Measurements from ENCODE around the gene CMYA5. TPM values are rescaled to one million over a fixed set of nuclear protein-coding genes. Genes with fewer than 3 reads are reported as not detected.
"Not testable (repeated sequence)": the region's sequence is repeated elsewhere in the genome, so short reads cannot be mapped to it uniquely, and the experiment has no call there.

The CMYA5 gene
- total RNA-seq, 1 donor from 2014 or later, result 886 TPM

- intact Hi-C loops (cut with DNase I), result loop anchor here (10.0 kb wide), 1 partner anchor 387 kb away; no protein-coding TSS in a partner anchor
- ATAC-seq (peak; percentile 75), DNase-seq (ENCODE audit: missing footprints) (no peak)
These were observed 7.9 kb downstream of the CMYA5 start for GRCh38 chr5:79697222-79698170.

DNA sequence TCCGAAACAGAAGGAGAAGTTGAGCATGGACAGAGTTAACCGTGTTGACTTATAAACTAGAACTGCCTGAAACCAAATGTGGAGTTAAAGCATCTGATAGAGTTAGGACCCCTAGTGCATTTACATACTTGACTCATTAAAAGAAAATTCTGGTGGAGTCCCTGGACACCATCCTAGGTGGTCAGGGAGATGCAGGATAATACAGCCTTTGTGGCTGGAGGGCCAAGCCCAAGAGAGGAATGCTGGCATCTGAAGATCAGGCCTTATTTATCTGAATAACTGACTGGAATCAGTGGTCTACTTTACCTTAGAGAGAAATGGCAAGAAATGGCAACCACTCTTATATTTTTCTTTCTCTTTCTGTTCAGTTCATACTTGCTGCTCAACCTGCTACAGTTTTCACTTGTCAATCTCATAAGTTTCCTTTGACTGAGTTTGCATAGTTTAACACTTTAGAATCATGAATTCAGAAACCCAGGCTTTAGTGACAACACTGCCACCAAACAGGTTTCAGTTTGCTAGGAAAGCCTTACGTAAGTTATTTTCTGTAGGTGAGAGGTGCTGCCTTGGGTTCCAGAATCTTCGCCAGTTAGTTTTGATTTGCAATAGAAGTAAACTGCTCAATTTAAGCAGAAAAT is 10.2 kb downstream of the CMYA5 start:
- no peak for DNase-seq (ENCODE audit: missing footprints)
- intact Hi-C loops (cut with DNase I), result loop anchor here (5.0 to 10.0 kb wide), 2 partner anchors 157 to 385 kb away; no protein-coding TSS in a partner anchor
- no peak for ATAC-seq

GRCh38 chr5:79702606-79703380 is 13.2 kb downstream of the CMYA5 start:
- intact Hi-C loops (cut with DNase I), result loop anchor here (5.0 kb wide), 1 partner anchor 155 kb away; no protein-coding TSS in a partner anchor
- ATAC-seq, result no peak
- DNase-seq (ENCODE audit: missing footprints), result no peak

DNA sequence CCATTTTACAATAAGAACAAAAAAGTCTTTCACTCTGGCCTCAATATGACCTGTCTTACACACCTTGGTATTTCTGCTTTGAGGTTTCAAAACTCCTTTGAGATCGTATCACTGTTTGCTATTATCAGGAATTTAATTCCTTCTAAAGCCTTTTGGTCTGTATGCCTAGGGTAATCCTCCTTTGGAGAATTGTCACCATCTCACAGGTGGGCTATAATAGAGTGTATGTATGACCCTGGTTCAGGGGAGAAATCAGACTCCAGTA is 13.7 kb downstream of the CMYA5 start:
- no peak for ATAC-seq
- intact Hi-C loops (cut with DNase I), result loop anchor here (5.0 kb wide), 1 partner anchor 154 kb away; no protein-coding TSS in a partner anchor
- no peak for DNase-seq (ENCODE audit: missing footprints)

GRCh38 chr5:79704553-79704952 is 14.9 kb downstream of the CMYA5 start:
- ATAC-seq, result no peak
- intact Hi-C loops (cut with DNase I), result loop anchor here (5.0 kb wide), 1 partner anchor 153 kb away; no protein-coding TSS in a partner anchor
- DNase-seq (ENCODE audit: missing footprints), result no peak

DNA sequence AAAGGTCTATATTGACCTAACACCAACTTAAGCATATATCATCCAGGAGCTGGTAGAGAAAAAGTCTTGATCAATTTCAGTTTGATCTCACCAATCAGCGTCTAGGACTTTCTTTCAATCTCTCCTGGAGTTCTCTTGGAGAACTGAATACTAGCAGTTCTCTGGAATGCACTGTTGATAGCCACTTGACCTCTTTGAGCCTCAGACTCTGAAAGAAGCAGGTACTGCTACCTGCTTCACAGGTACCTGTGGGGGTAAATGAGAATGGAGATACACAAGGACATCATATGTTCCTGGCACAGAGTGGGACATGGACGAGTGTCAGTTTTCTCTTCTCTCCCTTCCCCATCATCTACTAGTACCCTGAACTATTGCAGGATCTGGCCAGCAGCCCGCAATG is 16.0 kb downstream of the CMYA5 start:
- DNase-seq (ENCODE audit: missing footprints) (no peak), ATAC-seq (no peak)
- intact Hi-C loops (cut with DNase I), result no loop called here

DNA sequence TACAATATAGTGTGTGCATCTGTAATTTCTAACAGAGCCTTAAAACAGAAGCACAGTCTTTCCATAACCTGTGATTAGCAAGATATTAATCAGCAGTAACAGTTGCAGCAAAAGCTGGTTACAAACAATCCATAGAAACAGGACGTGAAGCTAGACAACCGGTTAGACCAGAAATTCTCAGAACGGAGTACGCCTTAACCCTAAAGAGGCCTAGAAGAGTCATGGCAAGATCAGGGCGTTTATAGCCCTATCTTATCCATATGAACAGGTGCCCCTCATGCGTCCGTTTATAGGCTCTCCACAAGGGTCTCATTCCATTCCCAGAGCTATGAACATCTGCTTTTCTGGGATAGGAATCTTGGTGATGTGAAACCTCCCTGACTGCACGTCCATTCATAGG is 16.7 kb downstream of the CMYA5 start:
- DNase-seq (ENCODE audit: missing footprints); intact Hi-C loops (cut with DNase I); ATAC-seq: not testable (repeated sequence)

GRCh38 chr5:79707535-79707934 is 17.9 kb downstream of the CMYA5 start:
- intact Hi-C loops (cut with DNase I), result no loop called here
- DNase-seq (ENCODE audit: missing footprints) (no peak), ATAC-seq (no peak)

DNA sequence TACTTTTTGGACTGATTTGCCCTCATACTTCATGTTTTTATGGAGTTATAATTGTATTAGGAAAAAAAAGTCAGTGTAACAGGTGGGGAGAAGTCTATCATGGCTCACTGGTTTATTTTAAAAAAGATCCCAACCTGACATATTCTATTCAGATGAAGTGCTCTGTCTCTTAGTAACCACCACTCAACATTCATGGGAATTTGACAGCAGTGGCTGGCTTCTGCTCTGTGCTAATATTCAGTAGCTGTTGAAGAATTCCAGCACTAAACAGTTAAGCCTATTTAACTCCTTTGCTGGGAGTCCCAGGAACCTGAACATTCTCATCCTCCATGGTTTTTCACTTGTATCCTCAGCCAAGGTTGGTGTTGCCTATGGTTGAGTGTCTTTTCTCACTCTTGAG is 23.1 kb downstream of the CMYA5 start:
- intact Hi-C loops (cut with DNase I), result no loop called here
- DNase-seq (ENCODE audit: missing footprints), result no peak
- peak; percentile 57 for ATAC-seq

DNA sequence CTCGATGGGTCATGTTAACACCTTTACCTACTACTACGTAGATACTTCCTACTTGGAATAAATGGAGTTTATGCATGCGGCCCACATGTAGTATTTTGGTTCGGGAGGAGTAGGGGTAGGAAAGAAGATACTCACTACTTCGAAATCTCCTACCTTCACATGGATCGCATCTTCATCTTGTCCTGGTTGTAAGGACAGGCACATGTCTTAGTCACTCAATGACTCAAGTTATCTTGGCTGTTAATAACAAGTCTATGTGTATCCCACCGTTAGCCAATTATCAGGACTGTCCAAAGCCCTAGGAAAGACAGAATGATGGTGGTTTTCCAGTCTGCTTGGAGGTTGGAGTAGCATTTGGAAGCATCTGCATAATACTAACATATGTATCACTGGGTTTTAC is 24.1 kb downstream of the CMYA5 start:
- intact Hi-C loops (cut with DNase I), result no loop called here
- no peak for DNase-seq (ENCODE audit: missing footprints)
- peak; percentile 18 for ATAC-seq

GRCh38 chr5:79716839-79717238 is 27.2 kb downstream of the CMYA5 start:
- DNase-seq (ENCODE audit: missing footprints) (no peak), ATAC-seq (no peak)
- intact Hi-C loops (cut with DNase I), result no loop called here

DNA sequence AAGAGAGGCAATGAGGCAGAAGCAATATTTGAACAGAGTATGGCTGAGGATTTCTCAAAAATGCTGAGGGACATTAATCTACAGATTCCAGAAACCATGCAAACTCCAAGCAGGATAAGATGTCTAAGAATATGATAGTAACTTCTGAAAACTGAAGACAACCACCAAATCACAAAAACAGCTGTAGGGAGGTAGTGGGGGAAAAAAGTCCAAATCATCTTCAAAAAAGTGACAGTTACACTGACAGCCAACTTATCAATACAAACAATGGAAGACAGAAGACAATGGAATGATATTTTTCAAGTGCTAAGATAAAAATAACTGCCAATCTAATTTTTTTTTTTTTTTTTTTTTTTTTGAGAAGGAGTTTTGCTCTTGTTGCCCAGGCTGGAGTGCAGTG is 30.5 kb downstream of the CMYA5 start:
- ATAC-seq (no peak), DNase-seq (ENCODE audit: missing footprints) (no peak)
- intact Hi-C loops (cut with DNase I), result no loop called here

- DNase-seq (ENCODE audit: missing footprints) (peak; percentile 63), ATAC-seq (peak; percentile 90)
- intact Hi-C loops (cut with DNase I), result loop anchor here (5.0 kb wide), 1 partner anchor 35 kb away; no protein-coding TSS in a partner anchor
These were observed 38.1 kb downstream of the CMYA5 start for GRCh38 chr5:79727451-79728355.

- peak; percentile 14 for ATAC-seq
- intact Hi-C loops (cut with DNase I), result loop anchor here (5.0 kb wide), 1 partner anchor 36 kb away; no protein-coding TSS in a partner anchor
These were observed 38.8 kb downstream of the CMYA5 start for GRCh38 chr5:79728396-79728795.

DNA sequence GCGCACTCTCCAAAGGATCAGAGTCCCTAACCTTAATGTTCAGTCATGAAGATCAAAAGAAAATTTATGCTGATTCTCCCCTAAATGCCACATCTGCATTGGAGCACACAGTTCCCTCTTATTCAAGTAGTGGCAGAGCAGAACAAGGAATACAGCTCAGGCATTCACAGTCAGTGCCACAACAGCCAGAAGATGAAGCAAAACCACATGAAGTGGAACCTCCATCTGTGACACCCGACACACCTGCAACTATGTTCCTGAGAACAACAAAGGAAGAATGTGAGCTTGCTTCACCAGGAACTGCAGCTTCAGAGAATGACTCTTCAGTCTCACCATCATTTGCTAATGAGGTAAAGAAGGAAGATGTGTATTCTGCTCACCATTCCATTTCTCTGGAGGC is 40.0 kb downstream of the CMYA5 start:
- ATAC-seq (no peak), DNase-seq (ENCODE audit: missing footprints) (no peak)
- intact Hi-C loops (cut with DNase I), result loop anchor here (5.0 kb wide), 1 partner anchor 37 kb away; no protein-coding TSS in a partner anchor

More at GRCh38 chr5:79728396-79728795, 38.8 kb downstream of the CMYA5 start:
- DNase-seq (ENCODE audit: missing footprints), result no peak

GRCh38 chr5:79730564-79730963 is 40.9 kb downstream of the CMYA5 start:
- DNase-seq (ENCODE audit: missing footprints) (no peak), ATAC-seq (no peak)
- intact Hi-C loops (cut with DNase I), result no loop called here

- DNase-seq (ENCODE audit: missing footprints), result no peak
- intact Hi-C loops (cut with DNase I), result no loop called here
- no peak for ATAC-seq
These were observed 42.1 kb downstream of the CMYA5 start for GRCh38 chr5:79731775-79732174.
